NCI-H345 treated with DMSO at 0.1 percent for 48 hours (cell line): ENCODE results near the gene NEDD1.

Experiments
- DNase-seq: peaks from one replicate; lab custom pipeline; 2025; ENCODE audit not compliant: unreplicated experiment; lab: John Stamatoyannopoulos, UW

Gene NEDD1

DNA sequence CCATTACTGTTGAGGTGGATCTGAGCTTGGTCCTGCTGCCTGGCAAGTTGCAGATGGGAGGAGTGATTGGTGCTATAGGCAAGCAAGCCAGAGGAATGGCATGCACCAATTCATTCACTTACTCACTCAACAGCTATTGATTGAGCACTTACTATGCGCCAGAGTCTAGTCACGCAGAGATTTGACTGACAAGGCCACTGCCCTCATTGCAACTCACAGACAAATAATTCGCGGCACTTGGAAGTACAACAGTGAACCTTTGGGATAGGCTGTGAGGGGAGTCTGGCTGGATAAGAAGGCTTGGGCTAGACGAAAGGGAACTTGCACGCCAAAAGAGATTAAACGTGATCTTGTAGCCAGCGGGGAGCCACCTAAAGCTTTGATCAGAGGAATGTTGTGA lies 96.2 kb downstream of the NEDD1 start:
- DNase-seq, result no peak
